ENCODE data around the gene SLCO4C1.

SLCO4C1 gene

DNA sequence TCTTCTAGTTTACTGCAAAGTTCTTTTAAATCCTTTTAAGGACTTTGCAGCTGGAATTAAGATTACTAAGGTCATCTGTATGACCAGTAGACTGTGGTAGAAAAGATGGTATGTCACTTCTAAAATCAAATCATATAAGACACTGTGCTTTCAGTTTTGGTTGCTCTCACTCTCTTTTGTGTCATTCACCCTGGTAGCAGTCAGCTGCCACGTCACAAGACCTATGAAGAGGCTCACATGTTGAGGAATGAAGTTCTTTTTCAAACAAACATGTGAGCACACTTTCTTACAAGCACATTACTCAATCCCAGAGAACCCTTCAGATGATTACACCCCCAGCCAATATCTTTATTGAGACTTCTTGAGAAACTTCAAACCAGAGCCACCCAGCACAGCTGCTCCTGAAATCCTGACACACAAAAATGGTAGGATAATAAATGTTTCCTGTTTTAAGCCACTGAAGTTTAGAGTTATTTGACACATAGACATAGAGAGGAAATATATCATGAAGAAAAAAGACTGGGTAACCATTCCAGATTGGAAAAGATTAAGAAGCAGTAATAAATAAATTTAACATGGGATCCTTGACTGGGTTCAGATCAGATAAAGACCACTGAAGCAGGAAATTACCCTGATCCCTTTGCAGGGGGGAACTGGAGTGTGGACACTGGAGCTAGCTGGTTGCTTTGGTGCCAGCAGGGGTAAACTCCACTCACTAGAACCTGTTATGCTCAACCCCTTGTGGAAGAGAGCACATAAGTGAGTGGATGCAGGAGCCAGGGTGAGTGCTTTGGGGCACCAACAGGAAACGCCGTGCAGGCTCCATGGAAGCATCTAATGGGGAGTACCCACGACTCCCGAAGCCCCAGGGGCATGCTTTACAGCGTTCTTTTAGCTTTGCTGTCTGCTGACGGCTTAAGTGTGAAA is 64.1 kb downstream of the SLCO4C1 start:
- TF ChIP-seq ZBTB7A (IDR thresholded peaks at IDR 0.05; ENCODE audit: low read depth): no peak
- no peak for TF ChIP-seq RAD21 (IDR thresholded peaks at IDR 0.05; ENCODE audit: low read depth)
- no peak for TF ChIP-seq YY1 (IDR thresholded peaks at IDR 0.05; ENCODE audit: low read depth)
- TF ChIP-seq TEAD4 (IDR thresholded peaks at IDR 0.05): no peak
- no peak for TF ChIP-seq CEBPB (IDR thresholded peaks at IDR 0.05)
- TF ChIP-seq, protein P1, sequence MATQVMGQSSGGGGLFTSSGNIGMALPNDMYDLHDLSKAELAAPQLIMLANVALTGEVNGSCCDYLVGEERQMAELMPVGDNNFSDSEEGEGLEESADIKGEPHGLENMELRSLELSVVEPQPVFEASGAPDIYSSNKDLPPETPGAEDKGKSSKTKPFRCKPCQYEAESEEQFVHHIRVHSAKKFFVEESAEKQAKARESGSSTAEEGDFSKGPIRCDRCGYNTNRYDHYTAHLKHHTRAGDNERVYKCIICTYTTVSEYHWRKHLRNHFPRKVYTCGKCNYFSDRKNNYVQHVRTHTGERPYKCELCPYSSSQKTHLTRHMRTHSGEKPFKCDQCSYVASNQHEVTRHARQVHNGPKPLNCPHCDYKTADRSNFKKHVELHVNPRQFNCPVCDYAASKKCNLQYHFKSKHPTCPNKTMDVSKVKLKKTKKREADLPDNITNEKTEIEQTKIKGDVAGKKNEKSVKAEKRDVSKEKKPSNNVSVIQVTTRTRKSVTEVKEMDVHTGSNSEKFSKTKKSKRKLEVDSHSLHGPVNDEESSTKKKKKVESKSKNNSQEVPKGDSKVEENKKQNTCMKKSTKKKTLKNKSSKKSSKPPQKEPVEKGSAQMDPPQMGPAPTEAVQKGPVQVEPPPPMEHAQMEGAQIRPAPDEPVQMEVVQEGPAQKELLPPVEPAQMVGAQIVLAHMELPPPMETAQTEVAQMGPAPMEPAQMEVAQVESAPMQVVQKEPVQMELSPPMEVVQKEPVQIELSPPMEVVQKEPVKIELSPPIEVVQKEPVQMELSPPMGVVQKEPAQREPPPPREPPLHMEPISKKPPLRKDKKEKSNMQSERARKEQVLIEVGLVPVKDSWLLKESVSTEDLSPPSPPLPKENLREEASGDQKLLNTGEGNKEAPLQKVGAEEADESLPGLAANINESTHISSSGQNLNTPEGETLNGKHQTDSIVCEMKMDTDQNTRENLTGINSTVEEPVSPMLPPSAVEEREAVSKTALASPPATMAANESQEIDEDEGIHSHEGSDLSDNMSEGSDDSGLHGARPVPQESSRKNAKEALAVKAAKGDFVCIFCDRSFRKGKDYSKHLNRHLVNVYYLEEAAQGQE (IDR thresholded peaks at IDR 0.05; ENCODE audit: low read depth): no peak
- TF ChIP-seq CREB1 (IDR thresholded peaks at IDR 0.05; ENCODE audit: low read depth): no peak
- TF ChIP-seq, protein P2, sequence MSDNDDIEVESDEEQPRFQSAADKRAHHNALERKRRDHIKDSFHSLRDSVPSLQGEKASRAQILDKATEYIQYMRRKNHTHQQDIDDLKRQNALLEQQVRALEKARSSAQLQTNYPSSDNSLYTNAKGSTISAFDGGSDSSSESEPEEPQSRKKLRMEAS (IDR thresholded peaks at IDR 0.05): no peak
- TF ChIP-seq FOXM1 (IDR thresholded peaks at IDR 0.05; ENCODE audit: borderline replicate concordance, low read depth): no peak
- no peak for TF ChIP-seq EP300 (IDR thresholded peaks at IDR 0.05; ENCODE audit: borderline replicate concordance)
- TF ChIP-seq NFIC (IDR thresholded peaks at IDR 0.05): no peak
- no peak for TF ChIP-seq TCF12 (IDR thresholded peaks at IDR 0.05; ENCODE audit: low read depth)
- TF ChIP-seq TAF1 (IDR thresholded peaks at IDR 0.05; ENCODE audit: low read depth): no peak
- TF ChIP-seq, protein P3, sequence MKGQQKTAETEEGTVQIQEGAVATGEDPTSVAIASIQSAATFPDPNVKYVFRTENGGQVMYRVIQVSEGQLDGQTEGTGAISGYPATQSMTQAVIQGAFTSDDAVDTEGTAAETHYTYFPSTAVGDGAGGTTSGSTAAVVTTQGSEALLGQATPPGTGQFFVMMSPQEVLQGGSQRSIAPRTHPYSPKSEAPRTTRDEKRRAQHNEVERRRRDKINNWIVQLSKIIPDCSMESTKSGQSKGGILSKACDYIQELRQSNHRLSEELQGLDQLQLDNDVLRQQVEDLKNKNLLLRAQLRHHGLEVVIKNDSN (IDR thresholded peaks at IDR 0.05): no peak
- TF ChIP-seq EGR1 (IDR thresholded peaks at IDR 0.05): no peak

GRCh38 chr5:102229685-102230084 is 66.4 kb downstream of the SLCO4C1 start:
- TF ChIP-seq ZBTB7A (IDR thresholded peaks at IDR 0.05; ENCODE audit: low read depth): no peak
- no peak for TF ChIP-seq EP300 (IDR thresholded peaks at IDR 0.05; ENCODE audit: borderline replicate concordance)
- TF ChIP-seq, protein P3 (IDR thresholded peaks at IDR 0.05): no peak
- no peak for TF ChIP-seq FOXM1 (IDR thresholded peaks at IDR 0.05; ENCODE audit: borderline replicate concordance, low read depth)
- TF ChIP-seq CEBPB (IDR thresholded peaks at IDR 0.05): no peak
- no peak for TF ChIP-seq RAD21 (IDR thresholded peaks at IDR 0.05; ENCODE audit: low read depth)
- TF ChIP-seq EGR1 (IDR thresholded peaks at IDR 0.05): no peak
- no peak for TF ChIP-seq CREB1 (IDR thresholded peaks at IDR 0.05; ENCODE audit: low read depth)
- TF ChIP-seq TAF1 (IDR thresholded peaks at IDR 0.05; ENCODE audit: low read depth): no peak
- TF ChIP-seq, protein P2 (IDR thresholded peaks at IDR 0.05): no peak
- no peak for TF ChIP-seq YY1 (IDR thresholded peaks at IDR 0.05; ENCODE audit: low read depth)
- TF ChIP-seq, protein P1 (IDR thresholded peaks at IDR 0.05; ENCODE audit: low read depth): no peak

- no peak for TF ChIP-seq CREB1 (IDR thresholded peaks at IDR 0.05; ENCODE audit: low read depth)
- TF ChIP-seq, protein P1 (IDR thresholded peaks at IDR 0.05; ENCODE audit: low read depth): no peak
- no peak for TF ChIP-seq EP300 (IDR thresholded peaks at IDR 0.05; ENCODE audit: borderline replicate concordance)
- TF ChIP-seq ZBTB7A (IDR thresholded peaks at IDR 0.05; ENCODE audit: low read depth): no peak
- TF ChIP-seq, protein P2 (IDR thresholded peaks at IDR 0.05): no peak
- no peak for TF ChIP-seq NFIC (IDR thresholded peaks at IDR 0.05)
- TF ChIP-seq CEBPB (IDR thresholded peaks at IDR 0.05): no peak
- no peak for TF ChIP-seq EGR1 (IDR thresholded peaks at IDR 0.05)
- TF ChIP-seq TAF1 (IDR thresholded peaks at IDR 0.05; ENCODE audit: low read depth): no peak
- TF ChIP-seq, protein P3 (IDR thresholded peaks at IDR 0.05): no peak
- no peak for TF ChIP-seq FOXM1 (IDR thresholded peaks at IDR 0.05; ENCODE audit: borderline replicate concordance, low read depth)
- no peak for TF ChIP-seq RAD21 (IDR thresholded peaks at IDR 0.05; ENCODE audit: low read depth)
- TF ChIP-seq TEAD4 (IDR thresholded peaks at IDR 0.05): no peak
Observed at GRCh38 chr5:102226321-102226720, 69.8 kb downstream of the SLCO4C1 start.
